Activated CD8-positive, alpha-beta T cell treated with anti-CD3 and anti-CD28 coated beads for 36 hours (primary cell): Measurements from ENCODE around the gene SNX15. TPM values are rescaled to one million over a fixed set of nuclear protein-coding genes. Genes with fewer than 3 reads are reported as not detected.

ENCODE experiments used
- ATAC-seq: fragments of 200-7000 bp; cut with Tn5 transposase; one replicate; pipeline ENCODE4 v1.10.0; 2021; ENCODE audit warnings: mild to moderate bottlenecking, moderate library complexity
- CTCF ChIA-PET: fragments of 350-600 bp; sonication (Branson Sonifier 250); formaldehyde crosslinking; loops from one replicate; lab custom pipeline; 2021; ENCODE audit warnings: antibody characterized with exemption; lab: Charles Lee
- POLR2A ChIA-PET: fragments of 350-600 bp; sonication (Branson Sonifier 250); formaldehyde crosslinking; loops from one replicate; lab custom pipeline; 2021; ENCODE audit warnings: antibody characterized with exemption; lab: Charles Lee
- DNase-seq: peaks from one replicate; pipeline ENCODE4 v3.0.0-alpha.2; 2020
- H3K27ac Mint-ChIP-seq: one replicate; pipeline ENCODE4 v1.8.0; 2021; ENCODE audit warnings: mild to moderate bottlenecking, mixed read lengths
- H3K27me3 Mint-ChIP-seq: one replicate; pipeline ENCODE4 v1.8.0; 2021; ENCODE audit warnings: mixed read lengths
- H3K36me3 Mint-ChIP-seq: one replicate; pipeline ENCODE4 v1.8.0; 2021; ENCODE audit warnings: low read depth, mixed read lengths
- H3K4me1 Mint-ChIP-seq: one replicate; pipeline ENCODE4 v1.8.0; 2021; ENCODE audit warnings: low read depth, mixed read lengths
- H3K4me3 Mint-ChIP-seq: one replicate; pipeline ENCODE4 v1.8.0; 2021; ENCODE audit warnings: mild to moderate bottlenecking, moderate library complexity, mixed read lengths
- H3K9me3 Mint-ChIP-seq: one replicate; pipeline ENCODE4 v1.8.0; 2021; ENCODE audit warnings: mixed read lengths
- intact Hi-C: fragments of 100-400 bp; cut with micrococcal nuclease; formaldehyde crosslinking; loops from one replicate; pipeline ENCODE4 v1.10.0; 2022
- total RNA-seq, 2 experiments: library from RNA; stranded (reverse); gene quantifications; one replicate each; pipeline ENCODE4 v1.2.3, GENCODE V29; 2021
- TF ChIP-seq, protein P1 (sequence below): fragments of 200-600 bp; IDR thresholded peaks from one replicate; pipeline ENCODE4 v1.8.0; 2022; ENCODE audit warnings: antibody characterized with exemption, mild to moderate bottlenecking

The SNX15 gene
- total RNA-seq, 2 experiments from 2014 or later, result 4.7 to 5.7 TPM

DNA sequence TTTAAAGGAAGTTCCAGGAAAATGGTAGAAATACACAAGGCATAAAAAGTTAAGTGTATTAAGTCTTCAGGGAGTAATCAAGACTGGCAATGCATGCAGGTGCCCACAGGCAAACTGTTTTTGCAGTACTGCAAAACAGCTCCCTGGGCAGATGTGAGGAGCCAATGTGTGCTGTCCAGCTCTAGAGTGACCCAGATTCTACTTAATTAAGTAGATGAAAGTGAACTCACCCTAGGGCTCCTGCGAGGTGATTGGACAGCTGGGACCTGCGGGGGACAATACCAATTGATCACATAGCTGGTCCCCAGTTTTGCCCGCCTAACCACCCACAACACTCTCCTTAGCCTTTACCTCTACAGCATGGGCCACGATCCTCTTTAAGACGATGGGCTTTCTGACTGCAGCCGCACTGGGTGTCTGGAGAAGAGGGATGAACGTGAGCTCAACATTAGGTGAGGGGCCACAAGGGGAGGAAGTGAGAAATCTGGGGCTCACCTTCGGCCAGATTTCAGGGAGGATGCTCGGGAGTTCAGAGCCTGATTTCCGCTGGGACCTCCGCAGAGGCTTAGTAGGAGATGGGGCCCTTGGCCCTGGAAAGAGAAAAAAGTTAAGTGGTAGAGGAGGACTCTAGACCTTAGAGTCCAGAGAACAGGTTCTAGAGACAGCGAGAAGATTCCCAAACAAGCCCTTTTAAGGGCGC, 56.0 kb downstream of the SNX15 start:
- Mint-ChIP-seq H3K36me3 (peaks cover 51% of the 10 kb centered on the region), H3K4me3 (peak overlapping the region; percentile 99), H3K27me3 (no peaks in the 10 kb centered on the region), H3K9me3 (no peaks in the 10 kb centered on the region), H3K27ac (peak overlapping the region; percentile 98), H3K4me1 (peaks cover 43% of the 10 kb centered on the region)
- intact Hi-C loops, result loop anchor here (5.0 kb wide), 1 partner anchor 61 kb away; no protein-coding TSS in a partner anchor
- TF ChIP-seq, protein P1, sequence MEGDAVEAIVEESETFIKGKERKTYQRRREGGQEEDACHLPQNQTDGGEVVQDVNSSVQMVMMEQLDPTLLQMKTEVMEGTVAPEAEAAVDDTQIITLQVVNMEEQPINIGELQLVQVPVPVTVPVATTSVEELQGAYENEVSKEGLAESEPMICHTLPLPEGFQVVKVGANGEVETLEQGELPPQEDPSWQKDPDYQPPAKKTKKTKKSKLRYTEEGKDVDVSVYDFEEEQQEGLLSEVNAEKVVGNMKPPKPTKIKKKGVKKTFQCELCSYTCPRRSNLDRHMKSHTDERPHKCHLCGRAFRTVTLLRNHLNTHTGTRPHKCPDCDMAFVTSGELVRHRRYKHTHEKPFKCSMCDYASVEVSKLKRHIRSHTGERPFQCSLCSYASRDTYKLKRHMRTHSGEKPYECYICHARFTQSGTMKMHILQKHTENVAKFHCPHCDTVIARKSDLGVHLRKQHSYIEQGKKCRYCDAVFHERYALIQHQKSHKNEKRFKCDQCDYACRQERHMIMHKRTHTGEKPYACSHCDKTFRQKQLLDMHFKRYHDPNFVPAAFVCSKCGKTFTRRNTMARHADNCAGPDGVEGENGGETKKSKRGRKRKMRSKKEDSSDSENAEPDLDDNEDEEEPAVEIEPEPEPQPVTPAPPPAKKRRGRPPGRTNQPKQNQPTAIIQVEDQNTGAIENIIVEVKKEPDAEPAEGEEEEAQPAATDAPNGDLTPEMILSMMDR, result no peak
- CTCF ChIA-PET, result interaction anchor here (1.4 to 1.6 kb wide), 5 partner anchors 14 to 69 kb away, joined by 5 to 10 read pairs (median 6); partner anchors contain the start of genes ARL2, FAU, MRPL49 and ZNHIT2
- DNase-seq, result peak; percentile 17
- peak; percentile 5 for ATAC-seq
- POLR2A ChIA-PET, result interaction anchor here (0.6 to 2.6 kb wide), 20 partner anchors 8 to 644 kb away, joined by 3 to 13 read pairs (median 4); partner anchors contain the start of genes ARL2, SAC3D1, SNX15 and VPS51

DNA sequence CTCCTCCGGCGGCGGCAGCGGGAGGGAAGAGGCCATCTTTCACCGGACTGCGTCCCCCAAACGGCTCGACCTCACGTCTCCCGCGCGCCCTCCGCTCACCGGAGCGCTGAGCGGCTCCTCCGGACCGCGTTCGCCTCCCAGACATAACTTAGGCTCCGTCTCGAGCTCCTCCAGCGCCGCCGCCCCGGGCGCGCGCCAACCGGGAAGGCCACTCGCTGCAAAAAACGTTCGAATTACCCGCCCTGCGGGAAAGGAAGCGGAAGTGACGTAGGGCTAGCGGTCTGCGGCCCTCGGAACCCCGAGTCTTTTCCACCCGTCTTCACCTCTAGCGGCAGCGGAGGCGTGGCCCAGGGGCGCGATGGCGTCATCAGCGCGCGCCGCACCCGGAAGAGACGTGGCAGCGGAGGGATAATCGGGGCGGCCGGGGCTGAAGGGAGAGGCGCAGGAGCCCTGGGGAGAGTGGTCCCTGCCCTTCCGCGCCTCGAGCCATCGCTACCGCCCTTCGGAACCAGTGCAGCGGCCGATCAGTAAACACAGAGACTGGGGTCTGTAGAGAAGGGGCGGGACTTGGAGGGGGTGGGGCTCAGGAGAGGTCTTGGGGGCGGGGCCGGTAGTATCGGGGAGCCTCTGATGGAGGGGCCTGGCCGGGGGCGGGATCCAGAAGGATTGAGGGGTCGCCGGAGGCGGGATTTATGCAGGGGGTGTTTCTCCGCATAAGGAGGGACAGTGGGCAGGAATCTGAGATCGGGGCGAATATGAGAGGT, 56.8 kb downstream of the SNX15 start, which contains the start of the genes CDCA5 and ZFPL1:
Gene CDCA5 (minus strand): TSS at position 207 of the 764 bp plus-strand sequence. CDS start 62 bp downstream, at position 145.
Gene ZFPL1 (plus strand): TSS at position 389 of the 764 bp plus-strand sequence. CDS start 477 bp downstream, outside the sequence.
- intact Hi-C loops, result loop anchor here (5.0 kb wide), 1 partner anchor 62 kb away; no protein-coding TSS in a partner anchor
- H3K9me3 Mint-ChIP-seq, result no peaks in the 10 kb centered on the region
- ATAC-seq, result peak; percentile 82
- DNase-seq, result peak; percentile 96
- H3K4me3 Mint-ChIP-seq, result peak within 1 kb of the TSS; percentile 99
- POLR2A ChIA-PET, result interaction anchor here (0.6 to 2.6 kb wide), 13 partner anchors 8 to 643 kb away, joined by 3 to 13 read pairs (median 4); partner anchors contain the start of genes SAC3D1, SNX15, VPS51 and ZNHIT2
- peak within 1 kb of the TSS; percentile 98 for H3K27ac Mint-ChIP-seq
- CTCF ChIA-PET, result interaction anchor here (1.4 to 1.6 kb wide), 5 partner anchors 15 to 70 kb away, joined by 5 to 10 read pairs (median 6); partner anchors contain the start of genes ARL2, FAU, MRPL49 and ZNHIT2
- H3K36me3 Mint-ChIP-seq, result peaks cover 49% of the 10 kb centered on the region
- TF ChIP-seq, protein P1, result no peak
- no peaks in the 10 kb centered on the region for H3K27me3 Mint-ChIP-seq
- H3K4me1 Mint-ChIP-seq, result peaks cover 35% of the 10 kb centered on the region

DNA sequence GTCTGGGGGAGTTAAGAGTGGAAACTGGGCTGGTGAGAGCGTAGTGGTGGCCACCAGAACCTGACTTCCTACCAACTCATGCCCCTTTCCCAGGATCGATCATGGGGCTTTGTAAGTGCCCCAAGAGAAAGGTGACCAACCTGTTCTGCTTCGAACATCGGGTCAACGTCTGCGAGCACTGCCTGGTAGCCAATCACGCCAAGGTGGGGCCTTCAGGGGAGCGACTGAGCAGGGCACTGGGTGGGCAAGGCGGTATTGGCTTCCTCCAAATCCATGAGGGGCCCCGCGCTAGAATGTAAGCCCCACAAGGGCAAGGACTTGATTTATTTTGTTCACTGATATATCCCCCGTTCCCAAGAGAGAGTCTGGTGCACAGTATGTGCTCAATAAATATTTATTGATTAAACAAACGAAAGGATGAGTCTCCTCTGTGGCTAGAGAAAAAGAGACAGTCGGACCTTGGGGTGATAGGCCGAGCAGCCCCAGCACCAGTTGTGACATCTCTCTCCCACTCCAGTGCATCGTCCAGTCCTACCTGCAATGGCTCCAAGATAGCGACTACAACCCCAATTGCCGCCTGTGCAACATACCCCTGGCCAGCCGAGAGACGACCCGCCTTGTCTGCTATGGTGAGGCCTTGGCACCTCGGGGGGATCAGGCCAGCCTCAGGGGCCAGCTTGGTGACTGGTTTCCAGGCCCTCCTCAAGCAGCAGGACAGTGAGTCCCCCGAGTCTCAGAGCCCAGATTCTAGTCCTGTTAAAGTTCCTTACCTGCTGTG, 57.5 kb downstream of the SNX15 start:
- H3K4me3 Mint-ChIP-seq, result peak overlapping the region; percentile 99
- TF ChIP-seq, protein P1, result no peak
- H3K36me3 Mint-ChIP-seq, result peaks cover 46% of the 10 kb centered on the region
- DNase-seq, result no peak
- H3K4me1 Mint-ChIP-seq, result peaks cover 32% of the 10 kb centered on the region
- no peaks in the 10 kb centered on the region for H3K9me3 Mint-ChIP-seq
- ChIA-PET CTCF (interaction anchor here (1.6 kb wide), 1 partner anchor 25 kb away, joined by 7 read pairs; no protein-coding TSS in a partner anchor), POLR2A (interaction anchor here (0.9 to 3.5 kb wide), 3 partner anchors 11 to 71 kb away, joined by 3 to 24 read pairs (median 4); partner anchors contain the start of genes ARL2 and VPS51)
- peak overlapping the region; percentile 98 for H3K27ac Mint-ChIP-seq
- H3K27me3 Mint-ChIP-seq, result no peaks in the 10 kb centered on the region
- ATAC-seq, result peak; percentile 26
- intact Hi-C loops, result loop anchor here (5.0 kb wide), 1 partner anchor 62 kb away; no protein-coding TSS in a partner anchor

DNA sequence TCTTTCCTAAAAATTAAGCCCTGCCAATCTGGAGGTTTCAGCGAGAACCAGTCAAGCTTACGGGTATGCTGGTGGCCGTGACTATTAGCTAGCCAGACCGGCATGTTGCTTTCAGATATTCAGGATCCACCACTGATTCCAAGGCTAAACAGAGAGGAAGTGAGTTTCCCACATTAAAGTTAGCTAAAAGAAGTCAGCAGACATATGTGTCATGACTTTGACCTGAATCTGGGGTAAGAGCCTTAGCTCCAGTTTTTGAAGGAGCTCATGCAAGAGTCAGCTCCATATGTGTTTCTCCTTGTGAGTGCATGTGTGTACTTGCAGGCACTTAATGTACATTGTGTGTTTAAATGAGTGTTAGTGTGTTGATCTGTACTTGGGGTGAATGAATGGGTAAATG, 58.2 kb downstream of the SNX15 start:
- DNase-seq (no peak), ATAC-seq (no peak)
- CTCF ChIA-PET, result interaction anchor here (1.6 kb wide), 1 partner anchor 25 kb away, joined by 7 read pairs; no protein-coding TSS in a partner anchor
- H3K27me3 Mint-ChIP-seq, result no peaks in the 10 kb centered on the region
- intact Hi-C loops, result no loop called here
- peak overlapping the region; percentile 99 for H3K4me3 Mint-ChIP-seq
- POLR2A ChIA-PET, result interaction anchor here (0.9 to 3.5 kb wide), 3 partner anchors 10 to 71 kb away, joined by 3 to 24 read pairs (median 4); partner anchors contain the start of genes ARL2 and VPS51
- peaks cover 29% of the 10 kb centered on the region for H3K4me1 Mint-ChIP-seq
- TF ChIP-seq, protein P1, result no peak
- peak overlapping the region; percentile 98 for H3K27ac Mint-ChIP-seq
- peaks cover 42% of the 10 kb centered on the region for H3K36me3 Mint-ChIP-seq
- no peaks in the 10 kb centered on the region for H3K9me3 Mint-ChIP-seq
